NK-92 treated with Interleukin-12 subunit alpha and Interleukin-12 subunit beta, amount 100 ng/mL, for 24 hours (cell line): Measurements from ENCODE around the gene SDK1.

Experiments
- DNase-seq: peaks from one replicate; lab custom pipeline; 2025; lab: John Stamatoyannopoulos, UW

The SDK1 gene

DNA sequence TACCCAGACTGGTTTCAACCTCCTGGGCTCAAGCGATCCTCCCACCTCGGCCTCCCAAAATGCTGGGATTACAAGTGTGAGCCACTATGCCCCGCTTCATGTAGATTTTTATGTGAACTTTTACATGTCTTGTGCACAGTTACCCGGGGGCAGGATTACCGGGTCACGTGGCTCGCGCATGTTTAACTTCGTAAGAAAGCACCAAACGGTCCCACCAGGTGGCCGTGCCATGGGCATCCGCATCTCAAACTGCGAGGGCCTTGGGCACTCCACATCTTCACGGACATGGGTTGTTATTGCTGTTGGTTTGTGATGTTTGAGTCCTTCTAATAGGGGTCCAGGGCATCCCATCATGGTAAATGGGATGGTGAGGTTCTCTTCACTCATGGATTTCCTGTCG lies 744.4 kb downstream of the SDK1 start:
- DNase-seq = no peak

DNA sequence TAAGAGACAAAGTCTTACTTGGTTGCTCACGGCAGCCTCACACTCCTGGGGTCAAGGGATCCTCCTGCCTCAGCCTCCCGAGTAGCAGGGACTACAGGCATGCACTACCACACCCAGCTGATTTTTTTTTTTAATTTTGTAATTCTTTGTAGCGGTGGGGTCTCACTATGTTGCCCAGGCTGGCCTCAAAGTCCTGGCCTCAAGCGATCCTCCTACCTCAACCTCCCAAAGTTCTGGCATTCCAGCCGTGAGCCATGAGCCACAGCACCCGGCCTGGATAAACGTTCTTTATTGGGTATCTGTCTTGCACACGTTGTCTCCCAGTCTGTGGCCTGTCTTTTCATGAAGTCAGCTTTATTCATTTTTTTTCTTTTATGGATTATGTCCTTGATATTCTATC lies 744.9 kb downstream of the SDK1 start:
- DNase-seq = no peak

DNA sequence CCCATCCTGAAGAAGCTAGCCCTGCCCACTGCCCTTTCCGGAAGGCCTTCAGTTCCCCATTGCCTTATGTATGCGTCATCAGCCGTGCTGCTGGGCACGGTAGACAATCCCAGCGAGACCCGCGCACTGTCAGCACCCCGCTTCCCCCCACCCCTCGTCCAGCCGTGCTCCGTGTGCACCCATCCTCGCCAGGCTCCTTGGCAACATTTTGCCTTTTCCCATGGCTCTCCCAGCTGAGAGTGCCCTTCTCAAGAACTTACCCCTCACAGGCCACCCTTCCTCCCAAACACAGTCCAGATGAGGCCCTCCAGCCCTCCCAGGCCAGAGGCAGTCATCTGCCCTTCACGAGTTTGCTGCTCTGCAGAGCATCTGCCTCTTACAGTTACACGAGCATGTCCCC lies 747.3 kb downstream of the SDK1 start:
- DNase-seq = no peak

DNA sequence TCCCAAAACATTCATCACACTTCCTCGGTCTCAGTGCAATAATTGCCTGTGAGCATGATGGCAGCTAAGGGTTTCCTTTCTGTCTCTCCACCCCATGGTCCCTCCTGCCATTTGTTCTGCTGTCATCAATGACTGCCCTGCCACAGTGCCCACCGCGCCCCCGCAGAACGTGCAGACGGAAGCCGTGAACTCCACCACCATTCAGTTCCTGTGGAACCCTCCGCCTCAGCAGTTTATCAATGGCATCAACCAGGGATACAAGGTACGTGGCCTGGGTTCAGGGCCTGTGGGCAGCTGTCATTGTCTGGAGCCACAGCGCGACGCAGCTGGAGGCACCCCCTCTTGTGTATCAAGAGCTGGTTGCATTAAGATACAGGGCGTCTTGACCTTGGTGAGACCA lies 748.1 kb downstream of the SDK1 start:
- DNase-seq = no peak

DNA sequence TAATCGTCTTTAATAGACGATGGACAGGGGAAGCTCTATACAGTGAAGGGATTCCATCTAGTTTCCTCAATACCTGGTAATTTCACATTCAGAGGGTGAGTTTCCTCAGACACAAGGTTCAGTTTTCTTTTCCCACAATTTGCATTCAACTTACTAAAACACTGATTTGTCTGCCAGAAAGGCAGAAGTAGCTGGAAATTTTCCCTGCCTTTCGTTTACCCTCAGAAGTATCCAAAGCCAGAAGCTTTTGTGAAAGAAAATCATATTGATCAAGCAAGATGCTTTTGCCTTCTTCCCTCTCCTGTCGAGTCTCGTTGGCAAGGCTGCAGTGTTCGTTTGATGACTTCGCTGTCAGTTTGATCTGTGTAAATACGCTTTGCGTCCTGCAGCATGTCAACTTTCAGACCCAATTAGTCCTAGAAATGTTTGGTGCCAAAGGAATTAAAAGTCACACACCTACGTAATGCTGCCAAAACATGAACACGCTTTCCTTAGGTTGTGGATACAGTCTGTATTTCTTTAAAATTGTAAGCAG lies 749.1 kb downstream of the SDK1 start:
- no peak for DNase-seq

DNA sequence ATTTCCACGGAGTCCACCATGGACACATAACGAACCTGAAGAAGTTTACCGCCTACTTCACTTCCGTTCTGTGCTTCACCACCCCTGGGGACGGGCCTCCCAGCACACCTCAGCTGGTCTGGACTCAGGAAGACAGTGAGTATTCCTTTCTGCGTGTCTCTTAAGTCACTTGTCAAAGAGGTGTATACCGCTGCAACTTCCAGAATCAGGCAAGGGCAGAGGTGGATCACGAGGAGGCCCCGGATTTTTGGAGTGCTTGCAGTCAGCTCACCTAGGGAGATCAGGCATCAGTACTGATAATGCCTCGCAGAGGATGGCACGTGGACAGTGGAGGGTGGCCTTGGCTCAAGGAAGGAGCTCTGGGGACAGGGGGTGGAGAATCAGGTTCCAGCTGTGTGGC lies 750.6 kb downstream of the SDK1 start:
- no peak for DNase-seq

DNA sequence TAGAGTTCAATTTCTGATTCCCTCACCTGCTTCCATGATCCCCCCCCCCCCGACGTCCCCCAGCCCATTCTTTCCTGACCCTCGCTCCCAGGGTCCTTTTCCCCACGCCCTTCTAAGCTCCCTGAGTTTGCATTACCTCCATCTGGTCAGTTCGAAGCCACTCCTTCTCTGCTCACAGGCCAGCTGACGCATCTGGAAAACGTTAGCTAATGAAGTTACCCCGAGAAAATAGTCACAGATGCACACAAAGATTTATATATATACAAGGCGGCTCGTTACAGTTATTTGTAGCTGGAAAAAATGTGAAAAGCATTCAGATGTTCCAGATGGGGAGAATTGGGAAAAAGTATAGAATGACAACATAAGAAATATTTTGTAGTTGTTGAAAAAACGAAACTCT lies 751.1 kb downstream of the SDK1 start:
- no peak for DNase-seq

DNA sequence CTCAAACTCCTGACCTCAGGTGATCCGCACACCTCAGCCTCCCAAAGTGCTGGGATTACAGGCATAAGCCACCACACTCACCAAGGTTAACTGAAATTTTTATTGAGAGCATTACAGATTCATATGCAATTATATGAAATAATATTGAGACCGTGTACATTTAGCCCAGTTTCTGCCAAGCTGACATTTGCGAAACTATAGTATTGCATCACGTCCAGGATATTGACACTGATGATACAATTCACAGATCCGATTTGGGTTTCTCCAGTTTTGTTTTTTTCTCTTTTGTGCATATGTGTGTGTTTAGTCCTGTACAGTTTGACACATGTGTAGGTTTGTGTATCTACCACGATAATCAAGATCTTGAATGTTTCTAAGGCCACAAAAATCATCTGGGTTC lies 753.1 kb downstream of the SDK1 start:
- no peak for DNase-seq

DNA sequence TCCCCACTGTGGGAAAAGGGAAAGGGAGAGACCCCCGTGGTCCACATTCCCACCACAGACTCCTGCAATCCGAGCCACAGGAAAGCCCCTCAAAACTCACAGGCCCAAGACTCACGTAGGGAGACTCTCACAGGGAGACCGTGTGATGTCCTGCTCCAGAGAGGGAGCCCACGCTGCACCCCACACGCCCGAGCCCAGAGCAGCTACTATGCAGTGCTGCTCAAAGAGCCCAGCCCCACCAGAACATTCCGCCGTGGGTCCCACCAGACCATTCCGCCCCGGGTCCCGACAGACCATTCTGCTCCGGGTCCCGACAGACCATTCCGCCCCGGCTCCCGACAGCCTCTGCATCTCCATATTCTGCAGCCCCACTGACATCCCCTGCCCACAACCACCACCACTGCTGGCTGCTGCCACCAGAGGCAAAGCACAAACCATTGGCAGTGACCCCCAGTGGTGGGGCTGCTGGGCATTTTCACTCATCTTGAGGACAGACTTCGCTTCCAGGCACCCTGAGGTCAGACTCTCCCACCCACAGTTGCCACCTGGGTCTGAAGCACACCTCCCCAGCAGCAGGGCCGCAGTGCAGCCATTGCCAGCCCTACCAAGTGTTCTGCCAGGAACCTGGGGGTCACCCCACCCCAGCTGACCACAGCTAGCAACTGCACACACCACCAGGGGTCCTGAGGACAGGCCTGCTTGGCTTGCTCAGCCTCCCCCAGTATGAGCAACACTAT lies 755.7 kb downstream of the SDK1 start:
- no peak for DNase-seq

DNA sequence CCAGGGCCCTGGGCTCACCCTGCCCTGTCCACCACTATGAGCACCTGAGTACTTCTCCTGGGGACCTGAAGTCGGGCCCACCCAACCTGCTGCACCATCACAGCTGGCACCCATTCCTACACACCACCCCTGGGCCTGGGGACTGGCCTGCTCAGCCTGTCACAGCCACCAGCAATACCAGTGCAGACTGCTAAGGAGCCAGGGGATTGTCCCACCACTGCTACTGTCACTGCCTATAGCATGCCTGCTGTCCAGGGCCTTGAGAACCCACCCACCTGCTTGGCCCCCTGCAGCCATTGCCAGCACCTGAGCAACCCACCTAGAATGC lies 756.2 kb downstream of the SDK1 start:
- no peak for DNase-seq

DNA sequence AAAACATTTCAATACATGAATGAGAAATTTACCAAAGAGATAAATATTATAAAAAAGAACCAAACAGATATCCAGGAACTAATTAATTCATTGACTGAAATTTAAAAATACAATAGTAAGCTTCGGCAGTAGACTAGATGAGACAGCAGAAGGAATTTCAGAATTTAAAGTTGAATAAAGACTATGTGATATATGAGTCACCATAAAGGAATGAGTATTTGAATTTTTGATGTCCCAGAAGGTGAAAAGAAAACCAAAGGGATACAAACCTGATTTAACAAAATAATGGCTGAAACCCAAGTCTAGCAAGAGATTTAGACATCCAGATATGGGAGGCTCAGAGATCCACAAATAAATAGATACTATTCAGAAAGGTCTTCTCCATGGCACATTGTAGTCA lies 757.1 kb downstream of the SDK1 start:
- DNase-seq = no peak

DNA sequence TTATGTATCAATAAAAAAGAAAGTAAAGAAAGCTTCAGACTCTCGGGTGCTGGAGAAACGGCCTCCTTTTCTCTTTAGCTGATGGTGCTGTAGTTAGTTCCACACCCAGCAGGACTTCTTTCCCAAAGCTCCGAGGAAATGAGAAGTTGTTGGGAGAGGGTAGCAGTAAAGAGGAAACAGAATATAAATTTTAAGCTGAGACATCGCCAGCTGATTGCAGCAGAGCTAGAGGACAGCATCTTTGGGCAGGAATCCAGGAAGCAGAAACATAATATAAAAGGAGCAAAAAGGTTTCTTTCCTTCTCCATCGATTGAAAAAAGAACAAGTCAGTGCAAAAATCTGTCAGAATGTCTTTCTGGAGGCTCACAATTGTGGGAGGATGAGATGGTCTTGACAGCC lies 764.1 kb downstream of the SDK1 start:
- DNase-seq = no peak

DNA sequence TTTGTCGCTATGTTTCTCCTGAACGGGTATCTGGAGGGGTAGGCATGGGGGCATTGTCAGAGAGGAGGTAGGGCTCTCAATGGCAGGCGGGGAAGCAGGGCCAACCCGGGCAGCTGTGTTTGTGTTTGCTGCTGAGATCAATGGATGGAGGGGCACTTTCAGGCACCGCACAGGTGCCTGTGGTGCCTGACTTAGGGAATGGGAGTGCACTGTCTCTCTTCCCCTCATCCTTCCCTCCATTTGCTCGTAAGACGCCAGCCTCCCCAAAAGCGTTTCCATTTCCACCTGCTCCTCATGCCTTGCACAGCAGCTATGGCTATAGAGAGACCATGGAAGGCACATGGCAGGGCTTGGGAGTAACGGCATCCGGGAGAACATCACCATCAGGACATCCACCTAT lies 765.2 kb downstream of the SDK1 start:
- no peak for DNase-seq

DNA sequence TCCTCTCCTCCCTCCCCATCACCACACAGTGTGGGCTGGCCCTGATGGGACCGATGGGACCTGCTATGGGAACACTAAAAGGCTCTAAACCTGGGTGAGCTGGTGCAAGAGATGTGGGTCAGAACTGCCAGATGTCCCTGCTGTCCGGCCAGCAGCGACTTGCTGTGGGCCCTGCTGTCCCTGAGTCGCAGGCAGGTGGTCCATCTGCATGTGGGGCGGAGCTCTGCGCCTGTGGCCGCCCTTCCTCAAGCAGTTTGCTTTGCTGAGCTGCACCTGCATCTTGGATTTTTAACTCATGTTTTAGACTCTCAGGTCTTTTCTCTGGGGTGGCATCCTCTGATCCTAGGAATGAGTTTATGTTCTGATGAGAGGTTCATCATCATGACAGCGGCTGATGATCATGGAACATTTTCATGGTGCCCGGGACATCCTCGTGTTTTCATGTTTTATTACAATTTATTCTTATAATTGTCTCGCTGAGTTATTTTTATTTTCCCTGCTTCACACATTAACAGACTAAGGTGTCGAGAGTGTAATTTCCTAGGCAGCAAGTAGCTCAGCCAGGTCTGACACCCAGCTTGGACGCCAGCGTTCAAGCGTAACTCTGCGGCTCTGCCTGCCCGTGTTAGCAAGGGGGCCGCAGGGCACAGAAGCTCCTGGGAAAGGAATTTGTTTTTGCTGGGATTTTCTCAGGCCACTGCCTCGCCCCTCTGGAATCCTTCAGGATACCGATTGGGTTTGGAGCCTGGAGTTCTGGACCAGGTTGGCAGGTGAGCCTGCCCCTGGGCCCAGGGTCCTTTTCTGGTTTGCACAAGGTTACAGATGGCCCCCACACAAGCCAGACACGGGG lies 765.8 kb downstream of the SDK1 start:
- no peak for DNase-seq

DNA sequence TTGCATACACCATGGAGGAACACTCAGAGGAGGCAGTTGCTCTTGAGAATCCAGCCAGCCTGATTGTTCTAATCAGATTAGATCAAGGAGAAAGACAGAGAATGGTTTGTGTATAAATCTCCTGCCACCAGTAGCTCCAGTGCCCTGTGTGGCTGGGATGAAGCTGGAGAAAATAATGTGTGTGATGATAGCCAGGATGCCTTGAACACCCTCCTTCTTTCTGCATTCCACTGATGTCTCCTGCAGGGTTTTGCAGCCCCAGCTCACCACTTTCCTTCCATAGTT lies 766.4 kb downstream of the SDK1 start:
- DNase-seq = no peak

DNA sequence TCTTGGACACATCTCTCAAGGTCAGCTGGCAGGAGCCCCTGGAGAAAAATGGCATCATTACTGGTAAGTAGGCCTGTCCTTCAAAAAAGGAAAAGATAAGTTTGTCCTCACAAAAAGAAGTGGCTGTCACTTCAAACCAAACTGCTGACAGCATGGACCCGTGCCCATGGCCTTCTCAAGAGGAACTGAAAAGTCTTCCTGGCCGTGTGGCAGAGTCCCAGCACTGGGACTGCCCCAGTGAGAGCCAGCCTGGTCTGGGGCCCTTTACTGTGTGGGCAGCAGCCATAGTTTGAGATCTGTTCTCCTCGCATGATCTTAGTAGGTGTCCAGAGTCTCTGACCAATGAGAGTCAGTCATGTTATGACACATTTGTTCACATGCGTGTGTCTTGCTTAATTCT lies 766.8 kb downstream of the SDK1 start:
- DNase-seq = no peak

DNA sequence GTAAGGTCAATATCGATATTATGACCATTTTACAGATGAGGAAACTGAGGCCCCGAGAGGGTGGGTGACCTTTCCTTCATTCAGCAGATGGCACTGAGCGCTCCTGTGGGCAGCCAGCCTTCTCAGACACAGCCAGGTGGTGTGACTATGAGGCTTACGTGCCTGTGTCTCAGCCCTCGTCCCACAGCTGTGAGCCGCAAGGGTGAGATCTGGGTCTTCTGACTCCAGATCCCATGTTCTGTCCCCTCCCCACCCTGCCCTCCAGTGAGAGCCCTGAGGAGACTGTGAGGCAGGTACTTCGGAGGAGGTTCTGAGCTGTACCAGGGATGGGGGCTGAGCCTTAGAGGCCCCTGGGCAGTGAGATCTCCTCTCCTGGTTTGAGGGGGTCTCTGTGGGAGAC lies 767.2 kb downstream of the SDK1 start:
- no peak for DNase-seq

DNA sequence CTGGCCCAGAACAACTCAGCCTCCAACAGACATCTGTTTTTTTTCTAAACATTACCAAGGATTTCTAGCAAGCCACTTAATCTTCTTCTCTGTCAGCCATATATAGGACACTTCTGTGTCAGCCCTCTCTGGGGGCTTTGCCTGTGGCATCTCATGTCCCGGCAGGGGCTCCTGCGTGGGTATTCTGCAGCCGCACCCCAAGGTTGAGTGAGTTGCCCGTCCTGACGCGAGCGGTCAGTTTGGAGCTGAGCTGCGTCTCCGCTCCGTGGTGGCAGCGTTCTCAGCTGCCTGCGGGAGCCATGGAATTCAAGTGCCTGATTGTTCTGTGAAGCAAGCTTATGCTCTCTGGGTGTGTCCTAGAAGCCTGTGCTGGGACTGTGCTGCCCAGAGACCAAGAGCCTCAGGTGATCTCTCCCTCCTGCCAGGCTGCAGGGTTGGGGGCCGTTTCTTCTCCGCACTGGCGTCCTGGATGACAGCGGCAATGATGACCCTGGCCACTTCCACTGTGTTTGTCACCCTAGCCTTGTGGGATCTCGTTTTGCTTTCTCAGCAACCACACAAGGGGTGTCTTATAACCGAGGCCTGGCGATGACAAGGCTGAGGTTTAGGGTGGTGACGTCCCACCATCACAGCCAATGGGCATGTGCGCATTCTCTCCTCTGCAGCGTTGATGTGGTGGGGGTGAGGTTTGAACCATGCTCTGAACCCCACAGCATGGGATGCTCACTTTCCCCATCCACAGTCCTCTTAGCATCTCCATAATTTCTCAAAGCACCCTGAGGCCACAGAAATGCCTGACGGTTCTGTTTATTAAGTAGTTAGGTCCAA lies 768.4 kb downstream of the SDK1 start:
- no peak for DNase-seq

DNA sequence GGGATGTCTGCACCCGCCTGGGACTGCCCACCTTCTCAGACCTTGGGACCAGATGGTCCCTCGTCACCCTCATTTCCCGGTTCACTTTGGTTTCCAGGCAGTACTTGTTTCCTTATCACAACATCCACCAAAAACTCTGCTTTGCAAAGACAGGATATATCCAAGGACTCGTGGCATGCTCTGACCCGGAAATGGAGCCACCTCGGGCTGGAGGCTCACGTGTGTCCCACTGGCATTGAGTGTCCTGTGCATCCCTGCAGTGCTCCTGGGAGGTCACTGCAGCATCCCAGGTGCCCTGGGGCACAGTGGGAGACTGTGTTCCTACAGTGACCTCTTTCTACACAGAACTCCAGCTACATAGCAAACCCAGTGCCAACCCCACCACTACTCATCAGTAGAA lies 769.2 kb downstream of the SDK1 start:
- no peak for DNase-seq

DNA sequence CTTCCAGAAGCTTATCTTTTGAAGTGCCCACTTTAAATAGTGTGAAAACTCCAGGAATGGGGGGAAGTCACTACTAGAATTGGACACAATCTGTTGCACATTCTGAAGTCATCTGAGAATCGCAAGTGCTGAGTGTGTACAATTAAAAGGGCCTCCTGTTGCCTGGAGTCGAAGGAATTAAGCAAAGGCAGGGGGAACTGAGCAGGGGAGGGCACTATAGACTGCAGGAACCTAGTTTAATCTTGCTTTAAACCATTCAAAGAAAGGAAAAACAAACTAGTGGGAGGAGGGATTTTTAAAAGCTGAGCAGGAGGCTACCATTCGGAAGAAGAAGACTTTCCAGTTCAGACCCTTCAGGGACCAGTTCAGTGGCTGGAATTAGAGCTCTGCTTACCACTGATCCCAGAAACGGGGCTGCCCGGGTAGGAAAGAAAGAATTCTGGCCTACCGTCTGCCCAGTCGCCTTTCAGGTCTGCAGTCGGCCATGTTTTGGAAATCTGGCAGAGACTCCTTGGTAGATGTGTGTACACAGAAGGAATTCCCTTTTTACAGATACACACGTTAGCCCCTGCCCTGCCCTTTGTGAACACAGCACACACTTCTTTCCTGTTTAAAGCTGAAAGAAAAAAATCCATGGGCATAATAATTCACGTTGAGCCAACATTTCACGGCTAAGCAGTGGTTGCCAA lies 770.5 kb downstream of the SDK1 start:
- DNase-seq = no peak

DNA sequence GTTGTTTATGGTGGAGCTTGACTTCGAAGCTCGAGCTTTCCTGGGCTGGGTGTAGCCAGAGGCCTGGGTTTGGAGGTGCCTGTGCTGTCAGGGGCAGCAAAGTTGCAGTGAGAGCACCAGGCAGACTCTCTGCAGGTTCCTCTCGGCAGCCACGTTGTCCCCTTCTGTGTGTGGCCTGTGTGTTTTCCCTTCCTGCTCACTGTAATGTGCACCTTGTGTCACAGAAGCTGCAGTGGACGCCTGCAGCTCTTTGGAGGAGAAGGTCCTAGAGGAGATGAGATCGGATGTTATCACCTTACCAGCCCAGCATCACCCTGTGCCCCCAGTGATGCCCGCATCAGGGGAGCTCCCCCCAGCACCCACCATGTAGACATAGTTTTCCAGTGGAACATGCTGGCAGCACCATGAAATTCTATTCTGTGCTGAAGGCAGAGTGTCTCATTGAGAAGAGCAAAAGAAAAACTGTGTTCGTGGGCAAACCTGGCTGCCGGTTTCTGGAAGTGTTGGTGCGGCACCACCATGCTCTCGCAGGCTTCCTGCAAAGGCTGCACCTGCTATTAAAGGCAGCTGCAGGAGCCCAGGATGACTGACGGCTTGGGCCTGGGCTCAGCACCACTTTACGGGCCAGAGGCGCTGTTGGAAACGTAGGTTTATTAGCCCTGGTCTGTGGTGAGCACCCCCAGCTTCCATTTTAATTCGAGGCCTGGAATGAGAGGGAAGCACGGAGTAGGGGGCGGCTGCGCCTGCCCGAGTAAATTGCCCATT lies 771.3 kb downstream of the SDK1 start:
- no peak for DNase-seq

DNA sequence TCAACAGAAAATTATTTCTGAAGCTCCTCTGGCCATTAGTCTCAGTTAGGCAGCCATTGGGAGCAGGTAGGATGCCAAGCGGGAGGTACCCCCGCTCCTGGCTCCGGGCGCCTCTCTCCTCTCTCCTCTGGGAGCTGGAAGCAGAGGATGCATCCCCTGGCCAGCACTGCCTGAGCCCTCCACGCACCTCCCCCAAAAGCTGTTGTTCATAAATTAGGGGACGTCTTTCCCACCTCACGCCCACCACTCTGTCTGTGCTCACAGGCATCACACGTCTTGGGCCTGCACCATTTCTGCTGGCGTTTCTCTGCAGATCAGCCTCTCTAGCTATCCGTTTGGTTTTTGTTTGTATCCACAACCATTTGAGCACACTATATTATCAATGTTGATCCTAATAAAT lies 772.0 kb downstream of the SDK1 start:
- DNase-seq = no peak
